Frontal cortex (tissue), 4 donors: Measurements from ENCODE around the gene EVX2. TPM values are rescaled to one million over a fixed set of nuclear protein-coding genes. Genes with fewer than 3 reads are reported as not detected.

Experiments used
- DNase-seq, 2 donors: peaks; one replicate each; pipeline ENCODE4 v3.0.0; 2012; ENCODE audit warnings: low spot score in 2 of 2
- FAIRE-seq: peaks from 2 replicates; lab custom pipeline; 2012; peaks lifted over from hg19 to GRCh38; lab: Jason Lieb, UNC
- total RNA-seq: library from RNA; depleted of rRNA; stranded (reverse); fragments of >200 nt; gene quantifications from one replicate; pipeline ENCODE4 v1.2.3, GENCODE V29; 2014
- donor health status: control.
- donor health status: control.
- donor health status: control.

EVX2 gene
- total RNA-seq, 1 donor from 2014 or later: not detected

GRCh38 chr2:176072951-176073904 lies 10.5 kb downstream of the EVX2 start:
- no peak for FAIRE-seq
- no peak for DNase-seq

- no peak for DNase-seq
- no peak for FAIRE-seq
Measured at GRCh38 chr2:176072292-176072669, 11.5 kb downstream of the EVX2 start.

- FAIRE-seq (no peak), DNase-seq (no peak)
Measured at GRCh38 chr2:176071330-176072291, 12.2 kb downstream of the EVX2 start.

- no peak for FAIRE-seq
- no peak for DNase-seq
Measured at GRCh38 chr2:176068419-176068832, 15.3 kb downstream of the EVX2 start.

GRCh38 chr2:176067589-176068418 lies 16.0 kb downstream of the EVX2 start:
- FAIRE-seq (no peak), DNase-seq (no peak)

- FAIRE-seq (no peak), DNase-seq (no peak)
Measured at GRCh38 chr2:176066645-176067588, 16.8 kb downstream of the EVX2 start.

- FAIRE-seq: no peak
- no peak for DNase-seq
Measured at GRCh38 chr2:176063958-176064357, 19.8 kb downstream of the EVX2 start.

GRCh38 chr2:176056406-176056805 lies 27.4 kb downstream of the EVX2 start:
- no peak for FAIRE-seq
- DNase-seq: no peak

GRCh38 chr2:176039375-176039774 lies 44.4 kb downstream of the EVX2 start:
- no peak for FAIRE-seq

GRCh38 chr2:176038694-176039093 lies 45.1 kb downstream of the EVX2 start:
- no peak for FAIRE-seq
- no peak for DNase-seq

More at GRCh38 chr2:176039375-176039774, 44.4 kb downstream of the EVX2 start:
- no peak for DNase-seq

- DNase-seq: no peak
- FAIRE-seq: no peak
Measured at GRCh38 chr2:176035013-176035691, 48.6 kb downstream of the EVX2 start.

- no peak for DNase-seq
- FAIRE-seq: no peak
Measured at GRCh38 chr2:176027806-176028205, 56.0 kb downstream of the EVX2 start.

Other genes with a start within 250 kb of the EVX2 start
- gene LNPK, start 81.7 kb downstream of the EVX2 start, total RNA-seq: 62.8 TPM
- gene HOXD13, start 8.8 kb upstream of the EVX2 start, total RNA-seq: not detected
- not detected for gene HOXD12, start 15.8 kb upstream of the EVX2 start, total RNA-seq
- not detected for gene HOXD11, start 23.3 kb upstream of the EVX2 start, total RNA-seq
- gene HOXD10, start 32.8 kb upstream of the EVX2 start, total RNA-seq: not detected
- not detected for gene HOXD9, start 38.8 kb upstream of the EVX2 start, total RNA-seq
- gene HOXD8, start 45.7 kb upstream of the EVX2 start, total RNA-seq: not detected
- not detected for gene HOXD4, start 67.6 kb upstream of the EVX2 start, total RNA-seq
- not detected for gene HOXD3, start 73.3 kb upstream of the EVX2 start, total RNA-seq
- not detected for gene HOXD1, start 104.7 kb upstream of the EVX2 start, total RNA-seq
- gene MTX2, start 185.5 kb upstream of the EVX2 start, total RNA-seq: 55.4 TPM